GM10266 (cell line): Measurements from ENCODE around the gene FAM120B.

Source experiments
- DNase-seq: peaks from one replicate; pipeline ENCODE4 v3.0.0; 2012; ENCODE audit errors: extremely low spot score
- CTCF ChIP-seq: IDR thresholded peaks from 2 replicates; pipeline ENCODE4 v1.5.1; 2012; ENCODE audit warnings: mild to moderate bottlenecking, low read depth; ENCODE audit not compliant: control insufficient read depth, insufficient read depth; ENCODE audit errors: missing control alignments

FAM120B gene

DNA sequence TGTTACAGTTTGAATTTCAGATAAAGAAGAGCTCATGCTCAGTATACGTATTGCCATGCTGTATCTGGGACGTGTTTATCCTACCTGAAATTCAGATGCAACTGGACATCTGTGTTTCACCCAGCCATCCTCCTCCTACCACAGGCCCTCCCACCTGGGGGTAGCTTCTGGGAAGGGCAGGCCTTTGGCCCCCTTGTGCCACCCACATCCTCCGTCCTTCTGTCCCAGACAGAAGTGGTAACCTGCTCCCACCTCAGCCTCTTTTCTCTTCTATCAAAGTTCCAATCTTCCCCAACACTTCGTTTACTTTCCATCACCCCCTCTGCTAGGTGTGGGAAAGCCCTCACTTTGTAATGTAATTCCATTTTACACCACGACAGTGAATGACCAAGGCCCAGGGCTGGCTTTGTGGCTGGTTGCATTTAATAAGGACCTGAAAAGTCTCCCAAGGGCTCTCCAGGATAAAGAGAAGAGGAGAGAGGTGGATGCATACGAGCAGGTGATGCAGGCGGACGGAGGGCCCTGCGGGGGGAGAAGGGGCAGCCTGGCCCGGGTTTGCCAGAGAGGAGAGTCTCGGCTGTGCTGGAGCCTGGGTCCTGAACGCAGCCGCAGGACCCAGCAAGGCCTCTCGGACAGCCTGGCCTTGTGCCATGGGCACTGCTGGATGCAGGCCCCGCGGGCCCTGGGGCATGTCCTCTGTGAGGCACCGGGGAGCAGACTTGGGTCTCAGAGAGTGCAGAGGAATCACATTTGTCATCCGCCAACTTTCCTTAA lies 148.1 kb downstream of the FAM120B start:
- TF ChIP-seq CTCF: no peak
- no peak for DNase-seq

- TF ChIP-seq CTCF: no peak
- no peak for DNase-seq
Measured at GRCh38 chr6:170455335-170455979, 148.9 kb downstream of the FAM120B start.

GRCh38 chr6:170456334-170456733 lies 149.8 kb downstream of the FAM120B start:
- no peak for TF ChIP-seq CTCF
- DNase-seq: no peak
